Measurements from ENCODE around the gene ATF7. TPM values are rescaled to one million over a fixed set of nuclear protein-coding genes. Genes with fewer than 3 reads are reported as not detected.

The ATF7 gene
- total and polyA plus RNA-seq, 2 of the 13 experiments (the other 11 are each of a cell fraction or from before 2014, with no cell fraction given) = 9.6 to 16.2 TPM

DNA sequence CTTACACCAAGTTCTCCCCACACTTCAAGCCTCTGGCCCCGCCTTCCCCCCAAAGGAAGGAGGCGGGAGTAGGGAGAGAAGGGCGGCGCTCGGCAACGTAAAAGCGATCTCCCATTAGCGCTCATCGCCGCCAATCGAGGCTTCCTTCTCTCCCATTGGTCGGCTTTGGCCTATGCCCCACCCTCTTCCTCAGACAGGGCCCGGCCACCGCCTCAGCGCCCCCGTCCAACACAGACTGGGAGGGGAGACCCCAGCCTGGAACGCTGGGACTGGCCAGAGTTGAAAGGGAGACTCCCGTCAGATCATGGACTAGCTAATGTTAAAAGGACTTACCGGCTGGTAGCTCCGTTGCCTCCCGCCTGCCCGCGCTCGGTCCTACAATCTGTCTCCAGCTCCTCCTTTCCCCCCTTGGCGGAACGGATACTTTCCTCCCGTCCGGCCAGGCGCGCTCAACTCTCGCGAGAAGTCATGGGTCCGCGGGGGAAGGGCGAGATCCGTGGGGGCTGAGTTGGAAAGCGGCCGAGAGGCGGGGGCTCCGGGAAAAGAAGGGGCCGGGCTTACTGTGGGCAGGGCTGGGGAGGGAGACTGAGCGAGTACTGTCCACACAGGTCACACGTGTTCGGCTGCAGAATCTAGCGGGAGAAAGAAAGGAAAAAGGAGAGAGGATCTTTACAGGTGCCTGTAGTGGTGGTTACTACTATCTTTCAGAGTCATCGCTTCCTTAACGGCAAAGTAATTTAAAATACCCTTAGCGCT lies at the start of gene ATF7 (continued):
- TF ChIP-seq, protein P1, sequence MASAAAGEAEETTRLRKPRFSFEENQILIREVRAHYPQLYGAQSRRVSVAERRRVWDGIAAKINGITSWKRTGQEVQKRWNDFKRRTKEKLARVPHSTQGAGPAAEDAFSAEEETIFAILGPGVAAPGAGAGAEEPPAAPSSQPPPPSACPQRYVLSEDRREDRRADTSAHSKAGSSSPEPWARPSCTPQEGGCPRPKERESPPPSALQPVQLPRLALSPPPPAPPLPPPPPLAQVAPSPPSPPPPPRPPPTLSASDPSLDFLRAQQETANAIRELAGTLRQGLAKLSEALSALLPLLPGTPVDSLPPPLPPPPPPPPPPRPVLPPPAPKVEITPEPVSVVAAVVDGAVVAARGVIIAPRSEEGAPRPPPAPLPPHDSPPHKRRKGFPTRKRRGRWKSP (CRISPR knock-in tag; IDR thresholded peaks at IDR 0.05) = peak; percentile 75; the same call in 1 of the 2 replicates
- TF ChIP-seq THAP11 (CRISPR knock-in tag; IDR thresholded peaks at IDR 0.05) = peak; percentile 86
- TF ChIP-seq RBM39 (IDR thresholded peaks at IDR 0.05; ENCODE audit: low read depth, low read length, poor library complexity, severe bottlenecking) = peak; percentile 86
- TF ChIP-seq, protein P2, sequence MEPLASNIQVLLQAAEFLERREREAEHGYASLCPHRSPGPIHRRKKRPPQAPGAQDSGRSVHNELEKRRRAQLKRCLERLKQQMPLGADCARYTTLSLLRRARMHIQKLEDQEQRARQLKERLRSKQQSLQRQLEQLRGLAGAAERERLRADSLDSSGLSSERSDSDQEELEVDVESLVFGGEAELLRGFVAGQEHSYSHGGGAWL (CRISPR knock-in tag; IDR thresholded peaks at IDR 0.05) = peak; percentile 58; the same call in 1 of the 2 replicates
- TF ChIP-seq SALL1 (CRISPR knock-in tag; IDR thresholded peaks at IDR 0.05) = peak; percentile 88
- TF ChIP-seq, protein P3, sequence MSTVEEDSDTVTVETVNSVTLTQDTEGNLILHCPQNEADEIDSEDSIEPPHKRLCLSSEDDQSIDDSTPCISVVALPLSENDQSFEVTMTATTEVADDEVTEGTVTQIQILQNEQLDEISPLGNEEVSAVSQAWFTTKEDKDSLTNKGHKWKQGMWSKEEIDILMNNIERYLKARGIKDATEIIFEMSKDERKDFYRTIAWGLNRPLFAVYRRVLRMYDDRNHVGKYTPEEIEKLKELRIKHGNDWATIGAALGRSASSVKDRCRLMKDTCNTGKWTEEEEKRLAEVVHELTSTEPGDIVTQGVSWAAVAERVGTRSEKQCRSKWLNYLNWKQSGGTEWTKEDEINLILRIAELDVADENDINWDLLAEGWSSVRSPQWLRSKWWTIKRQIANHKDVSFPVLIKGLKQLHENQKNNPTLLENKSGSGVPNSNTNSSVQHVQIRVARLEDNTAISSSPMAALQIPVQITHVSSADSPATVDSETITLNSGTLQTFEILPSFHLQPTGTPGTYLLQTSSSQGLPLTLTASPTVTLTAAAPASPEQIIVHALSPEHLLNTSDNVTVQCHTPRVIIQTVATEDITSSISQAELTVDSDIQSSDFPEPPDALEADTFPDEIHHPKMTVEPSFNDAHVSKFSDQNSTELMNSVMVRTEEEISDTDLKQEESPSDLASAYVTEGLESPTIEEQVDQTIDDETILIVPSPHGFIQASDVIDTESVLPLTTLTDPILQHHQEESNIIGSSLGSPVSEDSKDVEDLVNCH (CRISPR knock-in tag; IDR thresholded peaks at IDR 0.05) = no peak
- peak; percentile 77 for TF ChIP-seq HIVEP1 (CRISPR knock-in tag; IDR thresholded peaks at IDR 0.05)
- TF ChIP-seq ELF1 (CRISPR knock-in tag; IDR thresholded peaks at IDR 0.05) = peak; percentile 66; the same call in 1 of the 2 replicates
- TF ChIP-seq ZNF207 (IDR thresholded peaks at IDR 0.05; ENCODE audit: borderline replicate concordance) = no peak
- TF ChIP-seq, protein P4, sequence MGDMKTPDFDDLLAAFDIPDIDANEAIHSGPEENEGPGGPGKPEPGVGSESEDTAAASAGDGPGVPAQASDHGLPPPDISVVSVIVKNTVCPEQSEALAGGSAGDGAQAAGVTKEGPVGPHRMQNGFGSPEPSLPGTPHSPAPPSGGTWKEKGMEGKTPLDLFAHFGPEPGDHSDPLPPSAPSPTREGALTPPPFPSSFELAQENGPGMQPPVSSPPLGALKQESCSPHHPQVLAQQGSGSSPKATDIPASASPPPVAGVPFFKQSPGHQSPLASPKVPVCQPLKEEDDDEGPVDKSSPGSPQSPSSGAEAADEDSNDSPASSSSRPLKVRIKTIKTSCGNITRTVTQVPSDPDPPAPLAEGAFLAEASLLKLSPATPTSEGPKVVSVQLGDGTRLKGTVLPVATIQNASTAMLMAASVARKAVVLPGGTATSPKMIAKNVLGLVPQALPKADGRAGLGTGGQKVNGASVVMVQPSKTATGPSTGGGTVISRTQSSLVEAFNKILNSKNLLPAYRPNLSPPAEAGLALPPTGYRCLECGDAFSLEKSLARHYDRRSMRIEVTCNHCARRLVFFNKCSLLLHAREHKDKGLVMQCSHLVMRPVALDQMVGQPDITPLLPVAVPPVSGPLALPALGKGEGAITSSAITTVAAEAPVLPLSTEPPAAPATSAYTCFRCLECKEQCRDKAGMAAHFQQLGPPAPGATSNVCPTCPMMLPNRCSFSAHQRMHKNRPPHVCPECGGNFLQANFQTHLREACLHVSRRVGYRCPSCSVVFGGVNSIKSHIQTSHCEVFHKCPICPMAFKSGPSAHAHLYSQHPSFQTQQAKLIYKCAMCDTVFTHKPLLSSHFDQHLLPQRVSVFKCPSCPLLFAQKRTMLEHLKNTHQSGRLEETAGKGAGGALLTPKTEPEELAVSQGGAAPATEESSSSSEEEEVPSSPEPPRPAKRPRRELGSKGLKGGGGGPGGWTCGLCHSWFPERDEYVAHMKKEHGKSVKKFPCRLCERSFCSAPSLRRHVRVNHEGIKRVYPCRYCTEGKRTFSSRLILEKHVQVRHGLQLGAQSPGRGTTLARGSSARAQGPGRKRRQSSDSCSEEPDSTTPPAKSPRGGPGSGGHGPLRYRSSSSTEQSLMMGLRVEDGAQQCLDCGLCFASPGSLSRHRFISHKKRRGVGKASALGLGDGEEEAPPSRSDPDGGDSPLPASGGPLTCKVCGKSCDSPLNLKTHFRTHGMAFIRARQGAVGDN (CRISPR knock-in tag; IDR thresholded peaks at IDR 0.05) = peak; percentile 91
- no peak for TF ChIP-seq NR1H2 (CRISPR knock-in tag; IDR thresholded peaks at IDR 0.05; ENCODE audit: borderline replicate concordance, low read depth)
- TF ChIP-seq, protein P5, sequence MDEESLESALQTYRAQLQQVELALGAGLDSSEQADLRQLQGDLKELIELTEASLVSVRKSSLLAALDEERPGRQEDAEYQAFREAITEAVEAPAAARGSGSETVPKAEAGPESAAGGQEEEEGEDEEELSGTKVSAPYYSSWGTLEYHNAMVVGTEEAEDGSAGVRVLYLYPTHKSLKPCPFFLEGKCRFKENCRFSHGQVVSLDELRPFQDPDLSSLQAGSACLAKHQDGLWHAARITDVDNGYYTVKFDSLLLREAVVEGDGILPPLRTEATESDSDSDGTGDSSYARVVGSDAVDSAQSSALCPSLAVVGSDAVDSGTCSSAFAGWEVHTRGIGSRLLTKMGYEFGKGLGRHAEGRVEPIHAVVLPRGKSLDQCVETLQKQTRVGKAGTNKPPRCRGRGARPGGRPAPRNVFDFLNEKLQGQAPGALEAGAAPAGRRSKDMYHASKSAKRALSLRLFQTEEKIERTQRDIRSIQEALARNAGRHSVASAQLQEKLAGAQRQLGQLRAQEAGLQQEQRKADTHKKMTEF (CRISPR knock-in tag; IDR thresholded peaks at IDR 0.05) = peak; percentile 89
- peak; percentile 58; the same call in 1 of the 2 replicates for TF ChIP-seq ZNF292 (CRISPR knock-in tag; IDR thresholded peaks at IDR 0.05; ENCODE audit: borderline replicate concordance, low read depth)
- TF ChIP-seq, protein P6, sequence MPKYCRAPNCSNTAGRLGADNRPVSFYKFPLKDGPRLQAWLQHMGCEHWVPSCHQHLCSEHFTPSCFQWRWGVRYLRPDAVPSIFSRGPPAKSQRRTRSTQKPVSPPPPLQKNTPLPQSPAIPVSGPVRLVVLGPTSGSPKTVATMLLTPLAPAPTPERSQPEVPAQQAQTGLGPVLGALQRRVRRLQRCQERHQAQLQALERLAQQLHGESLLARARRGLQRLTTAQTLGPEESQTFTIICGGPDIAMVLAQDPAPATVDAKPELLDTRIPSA (CRISPR knock-in tag; IDR thresholded peaks at IDR 0.05; ENCODE audit: borderline replicate concordance) = no peak
- TF ChIP-seq, protein P7, sequence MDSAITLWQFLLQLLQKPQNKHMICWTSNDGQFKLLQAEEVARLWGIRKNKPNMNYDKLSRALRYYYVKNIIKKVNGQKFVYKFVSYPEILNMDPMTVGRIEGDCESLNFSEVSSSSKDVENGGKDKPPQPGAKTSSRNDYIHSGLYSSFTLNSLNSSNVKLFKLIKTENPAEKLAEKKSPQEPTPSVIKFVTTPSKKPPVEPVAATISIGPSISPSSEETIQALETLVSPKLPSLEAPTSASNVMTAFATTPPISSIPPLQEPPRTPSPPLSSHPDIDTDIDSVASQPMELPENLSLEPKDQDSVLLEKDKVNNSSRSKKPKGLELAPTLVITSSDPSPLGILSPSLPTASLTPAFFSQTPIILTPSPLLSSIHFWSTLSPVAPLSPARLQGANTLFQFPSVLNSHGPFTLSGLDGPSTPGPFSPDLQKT (CRISPR knock-in tag; IDR thresholded peaks at IDR 0.05; ENCODE audit: borderline replicate concordance) = no peak
- TF ChIP-seq TEAD2 (CRISPR knock-in tag; IDR thresholded peaks at IDR 0.05) = no peak

All from HepG2 (cell line).